Measurements from ENCODE around the gene GNB1L. TPM values are rescaled to one million over a fixed set of nuclear protein-coding genes. Genes with fewer than 3 reads are reported as not detected.

The GNB1L gene
- total RNA-seq, 1 experiment from 2014 or later, result 18.0 TPM

DNA sequence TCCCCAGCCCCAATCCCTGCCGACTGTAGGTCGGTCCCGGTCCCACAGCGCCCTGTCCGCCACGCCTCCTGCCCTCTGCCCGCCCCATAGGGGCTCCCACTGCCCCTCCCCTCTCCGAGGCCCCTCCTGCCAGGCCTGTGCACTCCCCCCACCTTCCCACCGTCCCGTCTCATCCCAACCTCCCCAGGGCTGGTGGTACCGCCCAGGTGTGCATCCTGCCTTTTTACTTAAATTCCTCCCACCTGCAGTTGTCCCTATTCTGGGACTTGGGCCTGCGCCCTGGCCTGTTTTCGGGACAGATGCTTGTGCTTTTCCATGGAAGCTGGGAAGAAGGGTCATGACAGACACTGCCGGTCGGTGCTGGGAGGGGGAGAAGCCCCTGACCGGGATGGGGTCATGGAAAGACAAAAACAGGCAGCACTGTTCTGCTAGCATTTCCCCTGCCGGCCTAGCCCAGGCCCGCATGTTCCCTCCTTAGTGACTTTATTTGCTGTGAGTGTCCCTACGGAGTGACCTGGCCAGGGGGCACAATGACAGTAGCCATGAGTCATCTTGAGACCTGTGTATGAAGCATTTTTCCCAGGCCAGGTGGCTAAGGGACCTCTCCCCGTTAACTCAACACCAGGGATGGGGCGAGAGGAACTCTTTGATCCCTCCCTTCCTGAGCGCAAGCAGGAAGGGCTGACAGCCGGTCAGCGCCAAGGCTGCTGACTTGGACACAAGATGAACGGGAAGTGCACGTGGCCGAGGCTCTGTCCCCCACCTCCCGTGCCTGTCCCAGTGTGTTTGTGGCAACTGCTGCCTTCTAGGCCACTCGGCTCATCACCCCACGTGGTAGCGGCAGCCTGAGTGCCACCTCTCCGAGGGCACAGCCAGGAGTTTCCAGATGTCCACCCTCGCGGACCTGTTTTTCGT lies 87.0 kb downstream of the GNB1L start (continued):
- TF ChIP-seq, protein P1, sequence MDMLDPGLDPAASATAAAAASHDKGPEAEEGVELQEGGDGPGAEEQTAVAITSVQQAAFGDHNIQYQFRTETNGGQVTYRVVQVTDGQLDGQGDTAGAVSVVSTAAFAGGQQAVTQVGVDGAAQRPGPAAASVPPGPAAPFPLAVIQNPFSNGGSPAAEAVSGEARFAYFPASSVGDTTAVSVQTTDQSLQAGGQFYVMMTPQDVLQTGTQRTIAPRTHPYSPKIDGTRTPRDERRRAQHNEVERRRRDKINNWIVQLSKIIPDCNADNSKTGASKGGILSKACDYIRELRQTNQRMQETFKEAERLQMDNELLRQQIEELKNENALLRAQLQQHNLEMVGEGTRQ (CRISPR knock-in tag; IDR thresholded peaks at IDR 0.05), result no peak
- TF ChIP-seq, protein P2, sequence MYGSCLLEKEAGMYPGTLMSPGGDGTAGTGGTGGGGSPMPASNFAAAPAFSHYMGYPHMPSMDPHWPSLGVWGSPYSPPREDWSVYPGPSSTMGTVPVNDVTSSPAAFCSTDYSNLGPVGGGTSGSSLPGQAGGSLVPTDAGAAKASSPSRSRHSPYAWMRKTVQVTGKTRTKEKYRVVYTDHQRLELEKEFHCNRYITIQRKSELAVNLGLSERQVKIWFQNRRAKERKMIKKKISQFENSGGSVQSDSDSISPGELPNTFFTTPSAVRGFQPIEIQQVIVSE (CRISPR knock-in tag; IDR thresholded peaks at IDR 0.05; ENCODE audit: borderline replicate concordance), result no peak
- TF ChIP-seq, protein P3, sequence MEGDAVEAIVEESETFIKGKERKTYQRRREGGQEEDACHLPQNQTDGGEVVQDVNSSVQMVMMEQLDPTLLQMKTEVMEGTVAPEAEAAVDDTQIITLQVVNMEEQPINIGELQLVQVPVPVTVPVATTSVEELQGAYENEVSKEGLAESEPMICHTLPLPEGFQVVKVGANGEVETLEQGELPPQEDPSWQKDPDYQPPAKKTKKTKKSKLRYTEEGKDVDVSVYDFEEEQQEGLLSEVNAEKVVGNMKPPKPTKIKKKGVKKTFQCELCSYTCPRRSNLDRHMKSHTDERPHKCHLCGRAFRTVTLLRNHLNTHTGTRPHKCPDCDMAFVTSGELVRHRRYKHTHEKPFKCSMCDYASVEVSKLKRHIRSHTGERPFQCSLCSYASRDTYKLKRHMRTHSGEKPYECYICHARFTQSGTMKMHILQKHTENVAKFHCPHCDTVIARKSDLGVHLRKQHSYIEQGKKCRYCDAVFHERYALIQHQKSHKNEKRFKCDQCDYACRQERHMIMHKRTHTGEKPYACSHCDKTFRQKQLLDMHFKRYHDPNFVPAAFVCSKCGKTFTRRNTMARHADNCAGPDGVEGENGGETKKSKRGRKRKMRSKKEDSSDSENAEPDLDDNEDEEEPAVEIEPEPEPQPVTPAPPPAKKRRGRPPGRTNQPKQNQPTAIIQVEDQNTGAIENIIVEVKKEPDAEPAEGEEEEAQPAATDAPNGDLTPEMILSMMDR (IDR thresholded peaks at IDR 0.05), result no peak
- TF ChIP-seq GABPB1 (CRISPR knock-in tag; IDR thresholded peaks at IDR 0.05), result no peak

DNA sequence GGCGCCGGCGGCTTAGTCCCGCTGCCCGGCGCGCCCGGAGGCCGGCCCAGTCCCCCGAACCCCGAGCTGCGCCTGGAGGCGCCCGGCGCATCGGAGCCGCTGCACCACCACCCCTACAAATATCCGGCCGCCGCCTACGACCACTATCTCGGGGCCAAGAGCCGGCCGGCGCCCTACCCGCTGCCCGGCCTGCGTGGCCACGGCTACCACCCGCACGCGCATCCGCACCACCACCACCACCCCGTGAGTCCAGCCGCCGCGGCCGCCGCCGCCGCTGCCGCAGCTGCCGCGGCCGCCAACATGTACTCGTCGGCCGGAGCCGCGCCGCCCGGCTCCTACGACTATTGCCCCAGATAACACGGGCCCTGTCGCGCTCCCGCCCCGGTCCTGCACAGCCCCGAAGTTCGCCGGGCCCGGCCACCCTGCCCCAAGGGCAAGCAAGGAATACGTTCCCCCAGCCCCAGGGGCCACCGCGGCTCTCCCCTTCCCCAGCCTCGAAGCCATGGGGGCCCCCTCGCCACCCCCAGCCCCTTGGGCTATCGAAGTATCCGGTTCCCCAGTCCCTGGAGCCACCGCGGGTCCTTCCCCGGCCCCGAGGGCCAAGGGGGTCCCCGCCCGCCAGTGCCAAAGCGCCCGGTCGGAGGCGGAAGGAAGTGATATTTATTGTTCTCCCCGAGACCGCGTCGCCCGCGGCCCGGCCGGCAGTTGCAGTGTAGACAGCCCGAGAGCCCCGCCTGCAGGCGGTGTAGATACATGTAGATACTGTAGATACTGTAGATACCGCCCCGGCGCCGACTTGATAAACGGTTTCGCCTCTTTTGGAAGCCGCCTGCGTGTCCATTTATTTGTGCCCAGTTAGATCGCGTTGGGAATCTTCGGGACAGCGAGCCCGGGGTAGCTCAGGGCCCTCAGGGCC lies 87.9 kb downstream of the GNB1L start:
- Mint-ChIP-seq H3K4me1 (peaks cover 27% of the 10 kb centered on the region), H3K27me3 (ENCODE audit: low read depth) (peaks cover 90% of the 10 kb centered on the region), H3K27ac (no peak overlapping the region), H3K9me3 (no peaks in the 10 kb centered on the region), H3K4me3 (peak overlapping the region; percentile 44), H3K36me3 (no peaks in the 10 kb centered on the region)
- ATAC-seq (peak; percentile 21), DNase-seq (ENCODE audit: low spot score) (peak; percentile 73)
- ChIA-PET CTCF (interaction anchor here (0.6 to 5.4 kb wide), 5 partner anchors 12 to 231 kb away, joined by 3 to 44 read pairs (median 4); partner anchors contain the start of gene GP1BB), POLR2A (no interaction called here)
- 0 out of 2 replicates have a peak, but pooled peaks have one; percentile 27 for TF ChIP-seq ETV6 (CRISPR knock-in tag; IDR thresholded peaks at IDR 0.05)
- TF ChIP-seq ZNF423 (CRISPR knock-in tag; IDR thresholded peaks at IDR 0.05), result no peak
- TF ChIP-seq, protein P4, sequence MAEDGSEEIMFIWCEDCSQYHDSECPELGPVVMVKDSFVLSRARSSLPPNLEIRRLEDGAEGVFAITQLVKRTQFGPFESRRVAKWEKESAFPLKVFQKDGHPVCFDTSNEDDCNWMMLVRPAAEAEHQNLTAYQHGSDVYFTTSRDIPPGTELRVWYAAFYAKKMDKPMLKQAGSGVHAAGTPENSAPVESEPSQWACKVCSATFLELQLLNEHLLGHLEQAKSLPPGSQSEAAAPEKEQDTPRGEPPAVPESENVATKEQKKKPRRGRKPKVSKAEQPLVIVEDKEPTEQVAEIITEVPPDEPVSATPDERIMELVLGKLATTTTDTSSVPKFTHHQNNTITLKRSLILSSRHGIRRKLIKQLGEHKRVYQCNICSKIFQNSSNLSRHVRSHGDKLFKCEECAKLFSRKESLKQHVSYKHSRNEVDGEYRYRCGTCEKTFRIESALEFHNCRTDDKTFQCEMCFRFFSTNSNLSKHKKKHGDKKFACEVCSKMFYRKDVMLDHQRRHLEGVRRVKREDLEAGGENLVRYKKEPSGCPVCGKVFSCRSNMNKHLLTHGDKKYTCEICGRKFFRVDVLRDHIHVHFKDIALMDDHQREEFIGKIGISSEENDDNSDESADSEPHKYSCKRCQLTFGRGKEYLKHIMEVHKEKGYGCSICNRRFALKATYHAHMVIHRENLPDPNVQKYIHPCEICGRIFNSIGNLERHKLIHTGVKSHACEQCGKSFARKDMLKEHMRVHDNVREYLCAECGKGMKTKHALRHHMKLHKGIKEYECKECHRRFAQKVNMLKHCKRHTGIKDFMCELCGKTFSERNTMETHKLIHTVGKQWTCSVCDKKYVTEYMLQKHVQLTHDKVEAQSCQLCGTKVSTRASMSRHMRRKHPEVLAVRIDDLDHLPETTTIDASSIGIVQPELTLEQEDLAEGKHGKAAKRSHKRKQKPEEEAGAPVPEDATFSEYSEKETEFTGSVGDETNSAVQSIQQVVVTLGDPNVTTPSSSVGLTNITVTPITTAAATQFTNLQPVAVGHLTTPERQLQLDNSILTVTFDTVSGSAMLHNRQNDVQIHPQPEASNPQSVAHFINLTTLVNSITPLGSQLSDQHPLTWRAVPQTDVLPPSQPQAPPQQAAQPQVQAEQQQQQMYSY (CRISPR knock-in tag; IDR thresholded peaks at IDR 0.05), result no peak
- TF ChIP-seq SP1 (CRISPR knock-in tag; conservative IDR thresholded peaks at IDR 0.05), result no peak
- no peak for TF ChIP-seq SMAD3 (CRISPR knock-in tag; IDR thresholded peaks at IDR 0.05; ENCODE audit: borderline replicate concordance)
- TF ChIP-seq ZNF232 (CRISPR knock-in tag; IDR thresholded peaks at IDR 0.05), result no peak
- TF ChIP-seq, protein P3 (IDR thresholded peaks at IDR 0.05), result peak; percentile 30
- no peak for TF ChIP-seq NR1H2 (CRISPR knock-in tag; IDR thresholded peaks at IDR 0.05)
- no peak for TF ChIP-seq TEAD4 (CRISPR knock-in tag; IDR thresholded peaks at IDR 0.05)
- no peak for TF ChIP-seq GABPB1 (CRISPR knock-in tag; IDR thresholded peaks at IDR 0.05)

Measured in WTC11 (cell line).